22Rv1 (cell line): ENCODE measurements around the gene MYL10.

ENCODE experiments used
- H3K27ac ChIP-seq: fragments of 450-650 bp; 2 replicates; pipeline ENCODE4 v1.5.1; 2017
- CTCF ChIP-seq: fragments of 450-650 bp; IDR thresholded peaks from 2 replicates; pipeline ENCODE4 v1.5.1; 2017; ENCODE audit warnings: mild to moderate bottlenecking
- ZFX ChIP-seq: fragments of 450-650 bp; IDR thresholded peaks from 2 replicates; pipeline ENCODE4 v1.6.1; 2017; ENCODE audit warnings: antibody characterized with exemption, borderline replicate concordance

The MYL10 gene

GRCh38 chr7:101626758-101627157 lies 2.3 kb downstream of the MYL10 start:
- H3K27ac ChIP-seq, result no peak overlapping the region
- no peak for TF ChIP-seq CTCF
- no peak for TF ChIP-seq ZFX

GRCh38 chr7:101626069-101626671 lies 2.9 kb downstream of the MYL10 start:
- H3K27ac ChIP-seq, result no peak overlapping the region
- no peak for TF ChIP-seq CTCF
- no peak for TF ChIP-seq ZFX

GRCh38 chr7:101625031-101625791 lies 3.9 kb downstream of the MYL10 start:
- H3K27ac ChIP-seq, result no peak overlapping the region
- TF ChIP-seq ZFX, result no peak
- TF ChIP-seq CTCF, result no peak

GRCh38 chr7:101624246-101625001 lies 4.7 kb downstream of the MYL10 start:
- TF ChIP-seq CTCF (no peak), ZFX (no peak)
- no peak overlapping the region for H3K27ac ChIP-seq

GRCh38 chr7:101622609-101623173 lies 6.4 kb downstream of the MYL10 start:
- TF ChIP-seq CTCF, result no peak
- no peak for TF ChIP-seq ZFX
- H3K27ac ChIP-seq, result no peak overlapping the region

- H3K27ac ChIP-seq, result no peak overlapping the region
- TF ChIP-seq ZFX (no peak), CTCF (no peak)
These were observed 8.1 kb downstream of the MYL10 start for GRCh38 chr7:101620991-101621390.

GRCh38 chr7:101620395-101620794 lies 8.7 kb downstream of the MYL10 start:
- no peak overlapping the region for H3K27ac ChIP-seq
- TF ChIP-seq CTCF, result no peak
- no peak for TF ChIP-seq ZFX
